Cardiac muscle cell (in vitro differentiated cells and primary cell): ENCODE measurements around the gene GCGR. TPM values are rescaled to one million over a fixed set of nuclear protein-coding genes. Genes with fewer than 3 reads are reported as not detected.

ENCODE experiments used
- DNase-seq, 2 donors: peaks; one replicate each; pipeline versions ENCODE4 v3.0.0 to v3.0.0-alpha.2; 2010 to 2017; ENCODE audit warnings: low read depth in 1 of 2, low spot score in 1 of 2
- H3K27ac ChIP-seq: fragments of 200-600 bp; sonication (generic); 2 replicates; pipeline ENCODE4 v1.5.1; 2016
- H3K27me3 ChIP-seq: fragments of 200-600 bp; sonication (generic); 2 replicates; pipeline ENCODE4 v1.6.0; 2016; ENCODE audit warnings: control low read depth
- H3K36me3 ChIP-seq: fragments of 200-600 bp; sonication (generic); 2 replicates; pipeline ENCODE4 v1.5.1; 2016; ENCODE audit warnings: control low read depth
- H3K4me1 ChIP-seq: fragments of 200-600 bp; sonication (generic); 2 replicates; pipeline ENCODE4 v1.8.1; 2017; ENCODE audit warnings: low read depth, mild to moderate bottlenecking, mixed run types
- H3K4me3 ChIP-seq: fragments of 200-600 bp; sonication (generic); 2 replicates; pipeline ENCODE4 v1.5.1; 2016; ENCODE audit warnings: mild to moderate bottlenecking
- H3K9me3 ChIP-seq: fragments of 200-600 bp; sonication (generic); 2 replicates; pipeline ENCODE4 v1.5.1; 2017; ENCODE audit warnings: low read depth, mild to moderate bottlenecking, control low read depth
- CTCF ChIP-seq: IDR thresholded peaks from 2 replicates; pipeline ENCODE4 v1.5.1; 2012; ENCODE audit warnings: low read depth, mild to moderate bottlenecking, low read length
- polyA plus RNA-seq: library from polyadenylated mRNA; unstranded; fragments of >200 nt; fragmentation: Nextera tagmentation; extraction: Ambion mirVana; gene quantifications from 2 replicates; pipeline ENCODE4 v1.2.1, GENCODE V29; 2016
- total RNA-seq: library from RNA; depleted of rRNA; stranded (reverse); fragments of >200 nt; gene quantifications from 2 replicates; pipeline ENCODE4 v1.2.3, GENCODE V29; 2016

GCGR gene
- total and polyA plus RNA-seq, 2 experiments from 2014 or later, result 0.15 to 0.79 TPM

DNA sequence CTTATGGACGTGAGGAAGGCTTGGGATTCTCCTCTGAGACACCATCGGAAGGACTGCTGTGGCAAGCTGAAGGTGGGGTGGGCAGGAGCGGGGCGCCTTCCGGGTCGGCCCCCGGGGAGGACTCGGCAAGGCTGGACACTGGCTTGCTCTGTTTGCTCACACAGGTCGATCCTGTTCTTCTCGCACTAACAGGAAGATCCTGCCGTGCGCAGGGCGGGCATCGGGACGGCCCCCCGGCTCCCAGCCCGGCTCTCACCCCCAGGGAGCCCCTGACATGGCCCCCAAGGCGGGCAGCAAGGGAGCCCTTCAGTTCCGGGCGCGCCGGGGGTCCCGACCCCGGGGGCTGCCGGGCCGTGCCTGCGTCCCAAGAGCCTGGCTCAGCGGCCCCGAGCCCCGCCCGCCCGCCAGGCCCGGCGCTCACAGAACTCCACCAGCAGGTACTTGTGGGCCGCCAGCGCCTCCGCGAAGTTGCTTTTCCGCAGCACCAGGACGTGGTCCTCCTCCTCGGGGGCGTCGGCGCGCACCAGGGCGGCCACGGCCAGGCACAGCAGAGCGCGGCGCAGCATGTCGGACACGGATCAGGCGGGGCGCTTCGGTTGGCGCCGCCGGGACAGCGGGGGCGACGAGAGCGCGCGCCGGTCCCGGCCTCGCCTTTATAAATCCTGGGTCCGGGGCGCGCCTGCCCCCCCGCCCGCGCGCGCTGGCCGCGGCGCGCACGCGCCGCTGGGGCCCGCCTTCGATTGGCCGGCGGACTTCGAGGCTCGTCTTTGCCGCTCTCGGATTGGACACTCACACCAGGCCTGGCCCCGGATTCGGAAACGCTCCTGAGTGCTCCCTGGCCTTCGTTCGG lies 56.2 kb downstream of the GCGR start, which contains the start of gene P4HB:
P4HB (minus strand) TSS at position 630 of the 850 bp plus-strand sequence; CDS start at position 566, 64 bp downstream.
- H3K4me1 ChIP-seq, result peaks cover 16% of the 10 kb centered on the region
- peak within 1 kb of the TSS; percentile 87 for H3K4me3 ChIP-seq
- peak within 1 kb of the TSS; percentile 95 for H3K27ac ChIP-seq
- peaks cover 10% of the 10 kb centered on the region for H3K36me3 ChIP-seq
- peak in 1 of 2 donors; percentile 14 for DNase-seq
- TF ChIP-seq CTCF, result no peak
- no peaks in the 10 kb centered on the region for H3K9me3 ChIP-seq
- H3K27me3 ChIP-seq, result no peaks in the 10 kb centered on the region

DNA sequence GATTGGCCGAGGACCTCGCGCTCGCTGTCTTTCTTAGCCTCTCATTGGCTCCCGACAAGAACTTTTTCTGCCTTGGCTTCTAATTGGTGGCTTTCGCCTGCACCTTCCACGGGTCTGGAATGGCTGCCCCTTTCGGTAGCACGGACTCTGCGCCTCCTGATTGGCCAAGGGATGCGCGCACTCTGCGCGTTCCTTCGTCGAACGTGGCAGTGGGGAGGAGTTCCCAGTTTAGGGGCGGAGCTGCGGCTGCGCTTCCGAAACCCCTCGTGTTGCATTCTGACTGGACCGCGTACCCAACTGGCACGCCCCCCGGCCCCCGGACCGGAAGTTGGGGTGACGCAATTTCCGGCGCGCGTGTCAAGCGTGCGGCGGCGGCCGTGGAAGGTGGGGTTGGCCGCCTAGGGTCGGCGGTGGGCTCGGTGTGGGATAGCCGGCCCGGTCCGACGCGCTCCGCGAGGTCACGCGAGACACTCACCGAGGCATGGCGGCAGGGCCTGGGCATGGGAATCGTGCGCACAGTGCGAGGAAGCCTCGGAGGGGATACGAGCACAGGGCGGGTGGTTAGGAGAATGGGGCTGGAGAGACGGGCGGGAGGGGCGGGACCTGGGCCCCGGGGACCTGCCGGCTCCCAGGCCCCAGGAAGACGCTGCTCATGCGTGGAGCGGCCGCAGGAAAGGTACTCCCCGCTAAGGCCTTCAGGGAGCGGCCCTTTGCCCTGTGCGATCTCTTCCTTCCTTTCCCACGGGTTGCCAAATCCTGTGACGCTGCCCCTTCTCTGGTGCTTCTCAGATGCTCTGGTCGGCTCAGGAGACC lies 57.0 kb downstream of the GCGR start:
- DNase-seq, result peak; percentile 100
- peaks cover 16% of the 10 kb centered on the region for H3K4me1 ChIP-seq
- H3K9me3 ChIP-seq, result no peaks in the 10 kb centered on the region
- TF ChIP-seq CTCF, result no peak
- H3K27ac ChIP-seq, result peak overlapping the region; percentile 93
- H3K27me3 ChIP-seq, result no peaks in the 10 kb centered on the region
- H3K36me3 ChIP-seq, result peaks cover 10% of the 10 kb centered on the region
- peak overlapping the region; percentile 57 for H3K4me3 ChIP-seq

DNA sequence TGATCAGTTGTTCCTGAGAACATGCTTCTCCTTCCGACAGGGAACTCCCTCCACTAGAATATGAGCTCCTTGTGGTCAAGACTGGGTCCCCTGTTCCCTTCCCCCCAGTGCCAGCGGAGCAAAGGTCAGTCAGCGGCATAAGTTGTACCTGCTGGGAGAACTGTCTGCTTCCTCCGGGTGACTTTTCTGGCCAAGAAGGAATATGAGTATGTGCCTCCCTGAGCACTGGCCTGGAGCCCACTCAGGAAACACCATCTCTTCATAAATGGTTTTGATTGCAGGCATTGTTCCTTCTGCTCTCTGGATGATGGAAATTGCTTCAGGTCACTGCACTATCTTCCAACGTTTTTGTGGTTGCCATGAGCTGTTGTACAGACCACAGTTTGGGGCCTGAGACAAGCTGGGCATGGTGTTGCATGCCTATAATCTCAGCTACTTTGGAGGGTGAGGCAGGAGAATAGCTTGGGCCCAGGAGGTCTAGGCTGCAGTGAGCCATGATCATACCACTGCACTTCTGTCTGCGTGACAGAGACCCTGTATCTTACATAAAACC lies 59.2 kb downstream of the GCGR start:
- Histone ChIP-seq H3K4me1 (peaks cover 37% of the 10 kb centered on the region), H3K27me3 (no peaks in the 10 kb centered on the region), H3K4me3 (no peak overlapping the region), H3K27ac (peak overlapping the region; percentile 93), H3K9me3 (no peaks in the 10 kb centered on the region), H3K36me3 (peaks cover 3% of the 10 kb centered on the region)
- peak in 1 of 2 donors; percentile 51 for DNase-seq
- no peak for TF ChIP-seq CTCF

Other genes with a start within 250 kb of the GCGR start
- gene NPLOC4, start 167.0 kb upstream of the GCGR start, total RNA-seq, result 51.4 and 51.5 TPM in 2 replicates
- gene NPLOC4, start 167.0 kb upstream of the GCGR start, polyA plus RNA-seq, result 53.8 and 58.9 TPM in 2 replicates
- 5.0 TPM in 2 replicates for gene TSPAN10, start 167.0 kb upstream of the GCGR start, total RNA-seq
- 4.0 and 5.8 TPM in 2 replicates for gene TSPAN10, start 167.0 kb upstream of the GCGR start, polyA plus RNA-seq
- 0.32 and 1.8 TPM in 2 replicates for gene PDE6G, start 147.6 kb upstream of the GCGR start, total RNA-seq
- gene PDE6G, start 147.6 kb upstream of the GCGR start, polyA plus RNA-seq, result 0.85 and 2.3 TPM in 2 replicates
- gene OXLD1, start 137.5 kb upstream of the GCGR start, total RNA-seq, result 100 and 130 TPM in 2 replicates
- 85.5 and 104 TPM in 2 replicates for gene OXLD1, start 137.5 kb upstream of the GCGR start, polyA plus RNA-seq
- gene CCDC137, start 137.4 kb upstream of the GCGR start, total RNA-seq, result 16.9 and 20.1 TPM in 2 replicates
- 23.2 and 23.4 TPM in 2 replicates for gene CCDC137, start 137.4 kb upstream of the GCGR start, polyA plus RNA-seq
- gene ARL16, start 120.4 kb upstream of the GCGR start, total RNA-seq, result 44.3 and 58.3 TPM in 2 replicates
- gene ARL16, start 120.4 kb upstream of the GCGR start, polyA plus RNA-seq, result 92.0 and 109 TPM in 2 replicates
- gene HGS, start 120.1 kb upstream of the GCGR start, total RNA-seq, result 86.1 and 107 TPM in 2 replicates
- 108 and 109 TPM in 2 replicates for gene HGS, start 120.1 kb upstream of the GCGR start, polyA plus RNA-seq
- gene MRPL12, start 100.8 kb upstream of the GCGR start, total RNA-seq, result 45.0 and 47.5 TPM in 2 replicates
- 187 and 222 TPM in 2 replicates for gene MRPL12, start 100.8 kb upstream of the GCGR start, polyA plus RNA-seq
- 29.3 and 38.5 TPM in 2 replicates for gene SLC25A10, start 91.9 kb upstream of the GCGR start, total RNA-seq
- 34.9 and 52.2 TPM in 2 replicates for gene SLC25A10, start 91.9 kb upstream of the GCGR start, polyA plus RNA-seq
- gene MCRIP1, start 29.1 kb downstream of the GCGR start, total RNA-seq, result 161 and 219 TPM in 2 replicates
- gene MCRIP1, start 29.1 kb downstream of the GCGR start, polyA plus RNA-seq, result 179 and 233 TPM in 2 replicates
- not detected in 2 replicates for gene PPP1R27, start 30.9 kb downstream of the GCGR start, total RNA-seq
- 1.0 TPM in 1 of 2 replicates, not detected in the other for gene PPP1R27, start 30.9 kb downstream of the GCGR start, polyA plus RNA-seq
- gene P4HB, start 56.4 kb downstream of the GCGR start, total RNA-seq, result 972 and 1,150 TPM in 2 replicates
- gene P4HB, start 56.4 kb downstream of the GCGR start, polyA plus RNA-seq, result 388 and 597 TPM in 2 replicates
- 101 and 177 TPM in 2 replicates for gene ARHGDIA, start 67.2 kb downstream of the GCGR start, total RNA-seq
- 139 and 163 TPM in 2 replicates for gene ARHGDIA, start 67.2 kb downstream of the GCGR start, polyA plus RNA-seq
- gene ALYREF, start 87.4 kb downstream of the GCGR start, total RNA-seq, result 94.0 and 139 TPM in 2 replicates
- 93.0 and 130 TPM in 2 replicates for gene ALYREF, start 87.4 kb downstream of the GCGR start, polyA plus RNA-seq
- gene ANAPC11, start 87.6 kb downstream of the GCGR start, total RNA-seq, result 128 and 178 TPM in 2 replicates
- gene ANAPC11, start 87.6 kb downstream of the GCGR start, polyA plus RNA-seq, result 368 and 407 TPM in 2 replicates
- gene NPB, start 98.1 kb downstream of the GCGR start, total RNA-seq, result 2.3 and 9.1 TPM in 2 replicates
- gene NPB, start 98.1 kb downstream of the GCGR start, polyA plus RNA-seq, result 1.2 and 6.6 TPM in 2 replicates
- gene PCYT2, start 107.2 kb downstream of the GCGR start, total RNA-seq, result 83.8 and 111 TPM in 2 replicates
- 73.3 and 138 TPM in 2 replicates for gene PCYT2, start 107.2 kb downstream of the GCGR start, polyA plus RNA-seq
- gene SIRT7, start 114.0 kb downstream of the GCGR start, total RNA-seq, result 10.4 and 26.7 TPM in 2 replicates
- 13.3 and 16.7 TPM in 2 replicates for gene SIRT7, start 114.0 kb downstream of the GCGR start, polyA plus RNA-seq
- gene MAFG, start 123.6 kb downstream of the GCGR start, total RNA-seq, result 14.8 and 16.1 TPM in 2 replicates
- gene MAFG, start 123.6 kb downstream of the GCGR start, polyA plus RNA-seq, result 23.9 and 27.0 TPM in 2 replicates
- gene PYCR1, start 133.2 kb downstream of the GCGR start, total RNA-seq, result 109 and 162 TPM in 2 replicates
- gene PYCR1, start 133.2 kb downstream of the GCGR start, polyA plus RNA-seq, result 147 and 153 TPM in 2 replicates
- 12.2 and 22.8 TPM in 2 replicates for gene MYADML2, start 143.1 kb downstream of the GCGR start, total RNA-seq
- gene MYADML2, start 143.1 kb downstream of the GCGR start, polyA plus RNA-seq, result 17.1 and 17.9 TPM in 2 replicates
- gene NOTUM, start 157.0 kb downstream of the GCGR start, total RNA-seq, result 7.4 and 8.1 TPM in 2 replicates
- gene NOTUM, start 157.0 kb downstream of the GCGR start, polyA plus RNA-seq, result 4.2 and 8.8 TPM in 2 replicates
- gene ASPSCR1, start 173.5 kb downstream of the GCGR start, total RNA-seq, result 48.5 and 58.9 TPM in 2 replicates
- 63.1 and 74.0 TPM in 2 replicates for gene ASPSCR1, start 173.5 kb downstream of the GCGR start, polyA plus RNA-seq
- gene CENPX, start 218.7 kb downstream of the GCGR start, total RNA-seq, result 82.9 and 108 TPM in 2 replicates
- gene CENPX, start 218.7 kb downstream of the GCGR start, polyA plus RNA-seq, result 98.2 and 129 TPM in 2 replicates
- 36.5 and 43.3 TPM in 2 replicates for gene LRRC45, start 219.2 kb downstream of the GCGR start, total RNA-seq
- gene LRRC45, start 219.2 kb downstream of the GCGR start, polyA plus RNA-seq, result 15.2 and 31.8 TPM in 2 replicates
- gene RAC3, start 227.5 kb downstream of the GCGR start, total RNA-seq, result 58.7 and 73.7 TPM in 2 replicates
- gene RAC3, start 227.5 kb downstream of the GCGR start, polyA plus RNA-seq, result 9.9 and 16.4 TPM in 2 replicates
- 164 and 256 TPM in 2 replicates for gene DCXR, start 233.5 kb downstream of the GCGR start, total RNA-seq
- 228 and 312 TPM in 2 replicates for gene DCXR, start 233.5 kb downstream of the GCGR start, polyA plus RNA-seq
- gene RFNG, start 247.7 kb downstream of the GCGR start, total RNA-seq, result 94.6 and 104 TPM in 2 replicates
- 91.0 and 98.3 TPM in 2 replicates for gene RFNG, start 247.7 kb downstream of the GCGR start, polyA plus RNA-seq
- gene GPS1, start 247.7 kb downstream of the GCGR start, total RNA-seq, result 231 and 235 TPM in 2 replicates
- 223 and 257 TPM in 2 replicates for gene GPS1, start 247.7 kb downstream of the GCGR start, polyA plus RNA-seq